ENCODE measurements around the gene MFAP4.

DNA sequence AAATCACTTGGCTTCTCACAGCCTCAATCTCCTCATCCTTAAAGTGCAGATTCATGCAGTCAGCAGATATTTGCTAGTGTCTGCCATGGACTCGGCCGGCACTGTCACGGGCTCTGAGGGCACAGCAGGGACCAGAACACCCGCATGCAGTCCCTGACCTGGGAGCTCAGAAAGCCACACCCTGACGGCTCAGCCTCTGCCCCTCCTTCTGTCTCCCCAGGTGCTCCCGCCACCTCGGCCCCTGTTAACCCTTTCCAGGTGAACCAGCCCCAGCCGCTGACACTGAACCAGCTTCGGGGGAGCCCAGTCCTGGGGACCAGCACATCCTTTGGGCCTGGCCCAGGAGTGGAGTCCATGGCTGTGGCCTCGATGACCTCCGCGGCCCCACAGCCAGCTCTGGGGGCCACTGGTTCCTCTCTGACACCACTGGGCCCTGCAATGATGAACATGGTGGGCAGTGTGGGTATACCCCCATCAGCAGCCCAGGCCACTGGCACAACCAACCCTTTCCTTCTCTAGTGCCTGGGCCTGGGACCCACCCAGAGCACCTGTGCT lies 53.2 kb downstream of the MFAP4 start:
- no peak for TF ChIP-seq POLR2A (IDR thresholded peaks at IDR 0.05)
- TF ChIP-seq, protein P1, sequence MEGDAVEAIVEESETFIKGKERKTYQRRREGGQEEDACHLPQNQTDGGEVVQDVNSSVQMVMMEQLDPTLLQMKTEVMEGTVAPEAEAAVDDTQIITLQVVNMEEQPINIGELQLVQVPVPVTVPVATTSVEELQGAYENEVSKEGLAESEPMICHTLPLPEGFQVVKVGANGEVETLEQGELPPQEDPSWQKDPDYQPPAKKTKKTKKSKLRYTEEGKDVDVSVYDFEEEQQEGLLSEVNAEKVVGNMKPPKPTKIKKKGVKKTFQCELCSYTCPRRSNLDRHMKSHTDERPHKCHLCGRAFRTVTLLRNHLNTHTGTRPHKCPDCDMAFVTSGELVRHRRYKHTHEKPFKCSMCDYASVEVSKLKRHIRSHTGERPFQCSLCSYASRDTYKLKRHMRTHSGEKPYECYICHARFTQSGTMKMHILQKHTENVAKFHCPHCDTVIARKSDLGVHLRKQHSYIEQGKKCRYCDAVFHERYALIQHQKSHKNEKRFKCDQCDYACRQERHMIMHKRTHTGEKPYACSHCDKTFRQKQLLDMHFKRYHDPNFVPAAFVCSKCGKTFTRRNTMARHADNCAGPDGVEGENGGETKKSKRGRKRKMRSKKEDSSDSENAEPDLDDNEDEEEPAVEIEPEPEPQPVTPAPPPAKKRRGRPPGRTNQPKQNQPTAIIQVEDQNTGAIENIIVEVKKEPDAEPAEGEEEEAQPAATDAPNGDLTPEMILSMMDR (IDR thresholded peaks at IDR 0.05): no peak
